GM18868 (cell line): ENCODE data around the gene COPG1.

ENCODE experiments used
- ATAC-seq: cut with Tn5 transposase; IDR thresholded peaks from one replicate; pipeline ENCODE4 v1.9.1; 2021; ENCODE audit warnings: mild to moderate bottlenecking, moderate library complexity; ENCODE audit not compliant: unreplicated experiment

The COPG1 gene

DNA sequence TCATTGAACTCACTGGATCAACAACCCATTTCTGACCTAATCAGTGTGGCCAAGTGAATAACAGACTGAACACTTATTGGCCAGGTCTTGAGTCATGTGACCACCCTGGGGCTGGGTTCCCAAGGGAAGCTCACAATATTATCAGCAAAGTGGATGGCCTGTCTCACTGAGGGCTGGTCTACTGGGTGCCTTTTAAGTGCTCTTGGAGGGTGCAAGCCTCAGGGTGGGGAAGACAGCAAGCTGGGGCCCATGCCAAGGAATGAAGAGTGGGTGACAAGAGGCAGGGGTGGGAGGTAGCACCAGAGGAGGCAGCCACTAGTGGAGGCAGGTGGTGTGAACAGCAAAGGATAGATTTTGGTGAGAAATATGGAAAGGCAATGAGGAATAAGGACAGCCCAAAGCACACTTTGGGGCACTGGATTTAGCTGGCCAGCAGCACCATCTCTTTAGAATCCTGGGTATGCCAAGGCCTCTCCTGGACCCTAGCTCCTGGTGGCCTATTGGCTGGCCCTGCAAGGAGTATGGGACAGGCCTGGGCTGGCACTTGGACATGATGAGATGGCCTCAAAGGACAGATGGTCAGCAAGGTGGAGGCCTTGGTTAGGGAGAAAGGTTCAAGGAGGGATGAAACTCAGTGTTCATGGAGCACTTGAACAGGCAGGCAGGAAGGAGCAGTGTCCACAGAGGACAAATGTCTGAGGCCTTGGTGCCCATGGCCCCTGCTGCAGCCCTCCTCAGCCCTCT, 63.4 kb downstream of the COPG1 start:
- no peak for ATAC-seq

DNA sequence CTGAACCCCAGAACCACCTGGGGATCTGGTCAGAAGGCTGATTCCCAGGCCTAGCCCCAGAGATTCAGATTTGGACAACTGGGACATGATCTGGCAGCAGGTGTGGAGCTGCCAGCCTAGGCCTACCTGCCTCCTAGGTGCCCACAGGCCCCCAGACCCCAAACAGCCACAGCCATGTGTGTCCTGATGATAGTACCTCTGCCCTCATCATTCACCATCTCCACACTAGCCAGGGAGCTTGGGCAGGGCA, 63.9 kb downstream of the COPG1 start:
- no peak for ATAC-seq

DNA sequence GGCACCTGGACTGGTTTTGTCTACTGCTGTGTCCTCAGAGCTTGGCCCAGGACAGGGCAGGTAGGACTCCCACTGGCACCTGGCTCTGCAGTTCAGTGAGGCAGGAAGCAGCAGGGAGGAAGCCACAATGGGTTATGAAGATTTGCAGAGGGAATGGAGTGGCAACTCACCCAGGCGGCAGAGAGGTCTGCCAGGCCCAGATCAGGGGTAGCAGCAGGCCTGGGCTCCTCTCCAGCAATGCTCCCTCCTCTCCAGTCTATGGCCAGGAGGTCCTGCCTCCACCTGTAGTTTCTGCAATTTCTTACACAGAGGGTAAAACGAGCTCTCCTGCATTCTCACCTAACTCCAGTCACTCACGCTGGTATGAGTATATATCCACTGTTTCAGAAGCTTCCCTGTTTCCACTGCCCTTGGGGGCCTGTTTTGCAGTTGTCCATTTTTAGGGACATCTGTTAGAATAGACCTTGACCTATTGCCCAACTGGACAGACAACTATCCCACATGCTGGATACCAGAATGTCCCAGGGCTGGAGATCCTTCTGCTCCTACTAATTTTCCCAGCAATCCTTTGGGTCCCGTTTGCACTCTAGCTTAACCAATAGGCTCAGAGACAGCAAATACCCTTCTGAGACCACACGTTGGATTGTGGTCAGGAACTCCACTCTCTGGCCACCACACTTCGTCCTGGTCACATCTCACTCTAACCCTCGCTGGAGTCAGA, 64.4 kb downstream of the COPG1 start:
- no peak for ATAC-seq

DNA sequence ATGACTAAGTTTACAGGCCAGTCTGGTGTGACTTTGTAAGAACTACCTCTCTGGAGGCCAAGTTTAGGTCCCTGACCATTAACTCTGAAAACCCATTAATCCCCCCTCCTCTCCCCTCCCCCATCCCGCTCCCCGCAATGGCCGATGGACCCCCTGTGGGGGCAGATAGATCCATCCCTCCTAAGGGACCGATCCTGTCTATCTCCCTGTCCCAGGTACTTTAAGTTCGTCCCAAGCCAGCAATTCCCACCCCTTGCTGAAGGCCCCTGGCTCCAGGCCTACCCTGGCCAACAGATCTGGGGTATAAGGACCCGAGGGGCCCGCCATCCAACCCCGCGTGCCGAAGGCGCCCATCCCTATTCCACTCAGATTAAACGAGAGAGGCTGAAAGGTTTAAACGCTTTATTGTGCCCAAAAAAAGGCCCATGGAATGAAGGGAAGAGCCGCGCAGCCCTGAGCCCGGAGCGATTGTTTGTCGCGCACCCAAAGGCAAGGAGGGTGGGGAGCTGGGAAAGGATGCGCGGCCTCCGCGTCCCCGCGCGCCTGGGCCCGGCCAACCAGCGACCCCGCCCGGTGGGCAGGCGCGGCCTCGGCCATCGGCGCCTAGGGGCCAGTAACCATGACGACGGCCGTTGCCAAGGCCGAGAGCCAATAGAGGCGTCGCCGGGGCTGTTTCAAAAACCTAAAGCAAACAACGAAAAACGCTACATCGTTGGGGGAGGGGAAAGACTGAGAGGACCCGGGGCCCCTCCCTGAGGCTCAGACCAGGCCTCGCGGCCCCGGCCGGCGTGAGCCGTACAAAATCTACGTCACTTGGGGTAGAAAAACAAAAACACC, 65.2 kb downstream of the COPG1 start:
- peak; percentile 22 for ATAC-seq

DNA sequence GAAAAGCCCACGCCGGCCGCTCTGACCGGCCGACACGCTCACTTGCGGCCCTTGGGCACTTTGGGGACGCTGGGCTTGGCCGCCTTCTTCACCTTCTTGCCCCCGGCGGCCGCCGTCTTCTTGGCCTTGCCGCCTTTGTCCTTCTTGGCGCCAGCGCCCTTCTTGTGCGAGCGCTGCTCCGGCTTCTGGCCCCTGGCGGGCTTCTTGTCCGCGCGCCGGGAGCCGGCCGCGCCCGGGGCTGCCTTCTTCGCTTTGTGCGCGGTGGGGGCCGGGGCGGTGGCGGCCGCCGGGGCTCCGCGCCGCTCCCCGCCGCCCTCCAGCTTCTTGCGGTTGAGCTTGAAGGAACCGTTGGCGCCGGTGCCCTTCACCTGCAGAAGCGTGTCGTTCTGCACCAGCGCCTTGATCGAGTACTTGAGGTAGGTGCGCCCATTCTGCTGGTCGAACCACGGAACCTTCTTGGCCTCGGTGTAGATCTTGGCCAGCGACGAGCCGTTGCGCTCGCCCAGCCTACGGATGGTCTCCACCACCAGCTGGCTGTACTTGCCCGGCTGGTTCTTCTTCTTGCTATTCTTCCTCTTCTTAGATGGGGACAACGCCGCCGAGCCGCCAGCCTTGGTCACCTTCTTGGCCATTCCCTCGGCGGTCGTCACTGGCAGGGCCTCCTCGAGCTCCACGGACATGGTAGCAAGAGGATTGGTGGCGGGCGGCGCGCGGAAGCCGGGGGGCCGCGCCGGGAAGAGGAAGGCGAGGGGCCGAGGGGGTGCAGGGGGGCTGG, 66.0 kb downstream of the COPG1 start:
- ATAC-seq, result no peak

DNA sequence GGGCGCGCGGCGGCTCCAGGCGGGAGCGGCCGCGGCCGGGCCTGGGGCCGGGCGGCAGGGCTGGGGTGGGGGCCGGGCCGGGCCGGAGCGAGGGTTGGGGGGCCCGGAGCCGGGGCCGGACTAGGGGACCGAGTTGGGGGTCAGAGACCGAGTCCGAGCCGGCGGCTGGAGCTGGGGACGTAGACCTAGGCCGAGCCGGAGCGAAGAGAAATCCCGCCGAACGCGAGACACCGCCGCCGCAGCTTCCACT, 66.5 kb downstream of the COPG1 start:
- peak; percentile 4 for ATAC-seq

DNA sequence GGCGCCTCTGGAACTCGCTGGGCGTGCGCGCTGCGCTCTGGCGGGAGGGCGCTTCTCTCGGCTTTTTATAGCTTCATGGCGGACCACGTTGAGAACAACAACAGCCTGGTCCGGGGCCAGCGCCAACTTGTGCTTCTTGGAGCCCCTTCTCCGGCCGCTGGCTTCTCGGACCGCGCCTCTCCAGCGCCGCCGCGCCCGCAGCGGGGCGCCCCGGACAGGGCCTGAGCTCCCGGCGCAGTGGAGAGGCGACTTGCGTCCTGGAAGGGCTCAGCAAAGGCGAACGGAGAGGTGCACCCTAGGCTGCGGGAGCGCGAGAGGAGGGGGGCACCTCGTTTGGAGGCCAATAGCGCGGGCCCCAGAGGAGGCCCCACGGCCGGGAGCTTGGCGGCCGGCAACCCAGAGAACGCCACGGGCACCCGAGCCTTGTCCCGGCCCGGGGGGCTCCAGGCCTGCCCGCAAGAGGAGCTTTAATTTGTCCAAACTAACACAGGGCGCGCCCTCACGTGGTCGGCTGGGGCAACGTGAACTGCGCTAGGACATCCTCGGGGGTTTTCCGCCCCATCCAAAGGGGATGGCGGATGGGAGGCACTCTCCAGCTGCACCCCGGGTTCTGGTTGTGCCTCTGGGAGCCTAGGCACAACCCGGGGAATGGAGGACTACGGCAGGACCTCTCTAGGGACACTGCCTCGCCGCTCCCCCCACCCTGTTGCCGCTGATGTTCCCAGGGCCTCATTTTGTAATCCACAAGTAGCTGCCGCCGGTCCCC, 67.0 kb downstream of the COPG1 start:
- ATAC-seq, result peak; percentile 32

DNA sequence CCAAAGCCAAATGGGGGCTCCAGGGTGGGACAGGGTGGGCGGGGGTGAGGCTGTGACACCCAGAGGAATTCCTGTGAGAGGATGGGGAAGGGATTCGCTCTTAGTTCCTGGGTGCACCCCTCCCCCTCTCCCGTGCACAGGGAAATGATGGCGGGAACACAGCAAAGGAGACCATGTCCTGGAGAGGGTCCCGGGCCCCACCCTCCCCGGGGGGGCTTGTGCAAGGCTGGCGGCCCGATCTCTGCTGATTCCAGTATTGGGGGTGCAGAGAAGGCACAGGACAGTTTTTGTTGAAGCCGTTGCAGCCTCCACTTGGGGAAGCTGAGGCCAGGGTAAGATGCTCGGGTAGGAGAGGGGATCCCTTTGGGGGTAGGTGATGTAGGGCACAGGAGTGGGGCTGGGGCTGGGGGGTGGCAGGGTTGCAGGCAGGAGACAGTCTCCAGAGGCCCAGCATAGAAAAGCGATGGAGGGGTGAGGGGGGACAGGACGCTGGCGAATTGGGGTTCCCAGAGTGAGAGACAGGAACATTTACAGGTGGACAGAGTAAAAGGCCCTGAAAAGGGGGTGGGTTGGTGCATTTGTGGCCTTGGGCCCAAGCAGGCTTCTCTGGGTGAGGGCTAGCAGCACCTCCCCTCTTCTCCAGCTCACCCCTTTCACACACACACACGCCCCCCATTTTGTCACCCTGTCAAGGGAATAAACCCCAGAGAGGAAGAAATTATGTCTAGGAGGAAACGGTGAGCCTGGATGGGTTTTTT, 67.8 kb downstream of the COPG1 start:
- ATAC-seq, result no peak

DNA sequence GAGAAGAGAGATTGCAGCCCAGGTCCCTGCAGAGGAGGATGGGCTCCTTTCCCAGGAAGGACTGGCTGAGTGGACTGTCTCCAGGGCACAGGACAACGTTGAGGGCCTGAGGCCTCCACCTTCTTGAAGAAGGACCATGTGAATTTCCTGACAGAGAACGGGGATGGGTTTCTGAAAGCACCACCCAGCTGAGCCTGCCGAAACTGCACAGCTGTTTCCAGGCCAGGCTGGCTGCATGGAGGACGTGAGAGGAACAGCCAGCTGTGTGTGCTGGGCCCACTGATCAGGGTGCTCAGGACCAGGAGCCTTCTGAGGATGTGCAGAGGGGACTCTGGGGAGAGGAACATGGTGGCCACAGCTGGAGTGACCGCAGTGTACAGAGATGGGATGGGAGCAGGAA, 68.4 kb downstream of the COPG1 start:
- no peak for ATAC-seq

DNA sequence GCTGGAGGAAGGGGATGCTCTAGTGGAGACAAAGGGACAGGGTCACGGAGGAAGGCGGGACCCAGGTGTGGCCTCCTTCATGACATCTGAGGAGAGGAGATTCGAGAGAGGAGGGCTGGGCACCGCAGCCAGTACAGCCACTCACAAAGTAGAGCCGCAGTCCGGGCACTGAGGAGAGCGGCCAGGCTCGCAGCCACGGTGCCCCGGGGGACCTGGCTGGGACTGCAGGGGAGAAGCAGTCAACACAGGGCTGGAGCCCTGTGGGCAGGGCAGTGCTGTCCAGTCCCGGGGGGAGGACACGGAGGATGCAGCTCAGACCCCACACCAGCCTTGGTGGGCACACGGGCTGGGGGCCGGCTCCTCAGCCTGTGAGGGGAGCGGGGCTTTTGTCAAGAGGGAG, 69.5 kb downstream of the COPG1 start:
- no peak for ATAC-seq

DNA sequence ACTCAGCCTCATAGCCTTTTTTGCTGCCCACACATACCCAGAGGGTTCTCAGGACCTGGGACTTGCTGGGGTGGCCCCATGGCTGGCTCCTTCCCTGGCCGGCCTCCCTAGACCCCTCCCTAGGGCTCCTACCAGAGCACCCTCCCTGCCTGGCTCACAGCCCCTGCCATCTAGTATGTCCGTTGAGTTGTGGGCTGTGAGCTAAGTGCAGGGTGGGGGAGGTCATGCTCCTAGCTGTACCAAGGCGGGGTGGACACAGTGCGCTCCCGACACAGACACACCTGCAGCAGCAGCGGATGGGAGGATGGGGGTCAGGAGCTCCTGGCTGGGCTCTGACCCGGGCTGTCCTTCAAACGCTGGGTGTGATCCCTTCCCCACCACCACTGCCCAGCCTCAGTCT, 70.9 kb downstream of the COPG1 start:
- ATAC-seq, result no peak

DNA sequence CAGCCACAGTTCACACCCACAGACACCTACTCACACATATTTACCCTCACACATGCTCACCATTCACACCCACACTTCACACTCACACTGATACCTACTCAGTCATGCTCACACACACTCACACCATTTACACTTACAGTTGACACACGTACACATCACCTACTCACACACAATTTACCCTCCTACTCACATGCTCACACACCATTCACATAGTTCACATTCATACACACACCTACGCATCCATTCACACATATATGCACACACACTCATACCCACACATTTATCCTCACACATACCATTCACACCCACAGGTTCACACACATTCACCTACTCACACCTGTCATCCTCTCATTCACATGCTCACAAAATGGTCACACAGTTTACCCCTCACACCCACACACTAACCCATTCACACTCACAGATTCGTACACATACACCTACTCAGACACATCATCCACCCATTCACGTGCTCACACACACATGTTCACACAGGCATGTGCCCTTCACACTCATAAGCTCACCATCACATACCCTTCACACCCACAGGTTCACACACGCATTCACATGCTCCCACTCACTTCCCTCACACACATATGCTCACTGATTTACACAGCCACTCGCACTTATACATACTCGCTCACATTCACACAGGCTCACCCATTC, 71.5 kb downstream of the COPG1 start:
- ATAC-seq, result no peak

DNA sequence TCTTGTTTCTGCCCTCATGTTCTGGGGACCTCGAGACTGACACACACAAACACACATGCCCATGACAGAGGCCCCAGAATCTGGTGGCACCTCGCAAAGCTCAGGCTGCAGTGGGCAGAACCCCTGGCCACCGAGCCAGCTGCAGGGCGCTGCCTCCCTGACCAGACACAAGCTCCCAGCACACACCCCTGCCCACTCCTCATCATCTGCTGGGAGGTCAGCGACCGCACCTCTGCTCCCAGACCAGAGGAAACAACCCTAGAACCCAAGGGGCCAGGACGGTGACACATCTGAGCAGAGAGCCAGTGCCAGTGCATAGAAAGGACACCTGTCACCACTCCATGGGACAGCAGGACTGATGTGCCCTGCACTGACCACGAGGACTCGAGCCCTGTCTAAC, 72.5 kb downstream of the COPG1 start:
- no peak for ATAC-seq

DNA sequence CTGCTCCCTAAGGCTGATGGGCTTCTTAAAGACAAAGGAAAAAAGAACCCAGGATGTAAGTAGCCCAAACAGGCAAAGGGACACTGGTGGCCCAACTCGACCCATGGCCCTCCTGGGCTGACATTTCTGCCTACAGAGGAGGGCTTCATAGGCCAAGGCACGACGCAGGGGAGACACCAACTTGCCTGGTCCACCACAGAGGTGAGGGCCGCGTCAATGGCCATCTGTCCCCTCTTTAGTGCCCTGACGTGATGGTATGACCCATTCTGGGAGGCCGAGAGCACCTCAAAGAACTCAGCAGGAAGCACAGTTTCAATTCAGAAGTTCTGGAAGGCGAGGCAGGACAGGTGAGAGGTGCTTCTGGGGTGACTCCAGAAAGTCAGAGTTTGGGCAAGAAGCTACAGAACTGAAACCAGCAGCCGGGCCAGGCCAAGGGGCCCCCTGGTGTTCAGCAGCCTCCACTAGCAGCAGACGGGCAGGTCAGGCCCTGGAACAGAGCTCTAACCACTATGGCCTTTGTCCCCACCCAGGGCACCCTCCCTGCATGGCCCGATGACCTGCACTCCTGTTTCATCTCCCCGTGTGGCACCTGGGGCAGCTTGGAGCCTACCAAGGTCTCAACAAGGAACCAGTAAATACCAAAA, 74.4 kb downstream of the COPG1 start:
- ATAC-seq, result no peak

DNA sequence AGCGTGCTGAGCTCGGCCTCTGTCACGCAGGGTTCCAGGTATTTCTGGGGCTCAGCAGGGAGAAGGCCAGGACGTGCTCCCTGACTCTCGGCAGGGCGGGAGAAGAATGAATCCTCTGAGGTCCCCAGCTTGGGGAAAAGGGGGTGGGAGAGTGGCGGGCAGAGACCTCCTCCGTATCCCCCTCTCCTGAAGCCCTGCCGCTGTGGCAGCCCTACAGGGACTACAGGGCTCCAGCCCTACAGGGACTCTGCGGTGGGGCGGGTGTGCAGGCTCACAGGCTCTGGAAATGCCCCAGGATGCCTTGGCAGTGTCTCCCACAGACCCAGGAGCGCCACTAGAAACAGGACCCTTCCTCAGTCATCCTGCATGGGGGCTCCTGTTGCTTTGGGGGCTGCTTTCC, 75.4 kb downstream of the COPG1 start:
- ATAC-seq, result no peak

DNA sequence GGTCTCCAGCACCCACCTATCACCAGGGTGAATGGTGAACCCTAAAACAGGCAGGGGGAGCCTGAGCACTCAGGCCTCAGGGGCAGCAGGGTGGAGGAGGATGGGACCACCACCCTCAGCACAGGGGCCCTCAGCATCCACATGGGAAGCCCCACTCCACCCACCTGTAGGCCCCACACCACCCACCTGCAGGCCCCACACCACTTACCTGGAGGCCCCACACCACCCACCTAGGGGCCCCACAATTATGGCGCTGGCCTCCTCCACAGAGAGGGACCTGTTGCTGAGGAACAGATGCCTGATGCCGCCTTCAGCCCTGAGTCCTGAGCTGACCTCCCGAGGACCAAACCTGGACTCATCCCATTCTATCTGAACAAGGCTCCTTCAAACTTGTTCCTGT, 76.0 kb downstream of the COPG1 start:
- no peak for ATAC-seq

DNA sequence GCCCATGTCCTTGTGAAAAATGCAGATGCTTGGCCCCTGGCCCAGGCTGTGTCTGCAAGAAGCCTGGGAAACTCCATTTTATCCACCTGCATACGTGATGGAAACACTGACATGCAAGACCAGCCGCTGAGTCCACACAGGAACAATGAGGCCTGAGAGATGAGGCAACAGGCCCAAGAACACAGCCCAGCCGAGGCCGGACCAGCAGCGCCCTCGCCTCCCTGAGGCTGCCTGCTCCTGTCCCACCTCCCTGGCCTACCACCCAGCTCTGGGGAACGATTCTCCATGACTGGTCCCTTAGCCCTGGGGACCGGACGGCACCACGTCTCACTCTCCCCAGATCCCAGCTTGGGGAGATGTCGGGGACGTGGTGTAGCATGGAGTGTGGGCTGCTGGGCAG, 76.7 kb downstream of the COPG1 start:
- ATAC-seq, result no peak

DNA sequence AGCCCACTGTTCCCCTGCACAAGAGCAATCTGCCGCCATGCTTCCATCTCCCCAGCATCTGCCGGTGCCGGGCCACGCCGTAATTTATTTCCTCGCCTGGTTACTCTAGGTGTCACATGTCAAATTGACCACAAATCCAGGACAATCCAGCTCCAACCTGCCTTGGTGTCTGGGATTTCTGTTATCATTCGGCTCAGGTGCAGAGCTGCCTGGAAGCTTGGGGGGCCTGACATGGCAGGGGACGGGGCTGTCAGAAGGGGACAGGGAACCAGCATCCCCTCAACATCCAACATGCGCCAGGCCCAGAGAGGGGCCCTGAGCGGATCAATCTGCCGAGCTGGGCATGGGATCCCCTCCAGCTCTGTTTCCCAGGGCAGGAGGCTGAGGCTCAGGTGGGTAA, 77.2 kb downstream of the COPG1 start:
- no peak for ATAC-seq
